Ureter (tissue), 1 donor: Measurements from ENCODE around the gene KIAA1217. TPM values are rescaled to one million over a fixed set of nuclear protein-coding genes. Genes with fewer than 3 reads are reported as not detected.

ENCODE experiments used
- DNase-seq: peaks from one replicate; pipeline ENCODE4 v3.0.0-alpha.2; 2020; ENCODE audit warnings: low spot score
- total RNA-seq: library from RNA; stranded (reverse); gene quantifications from one replicate; pipeline ENCODE4 v1.2.4, GENCODE V29; 2023
- donor health status: DM: yes; HTN: yes; CAD: no.

The KIAA1217 gene
- total RNA-seq, 1 donor from 2014 or later: 108 TPM

GRCh38 chr10:24396396-24396795, 187.5 kb downstream of the KIAA1217 start:
- no peak for DNase-seq

GRCh38 chr10:24397662-24398061, 188.7 kb downstream of the KIAA1217 start:
- DNase-seq: no peak

GRCh38 chr10:24404567-24404966, 195.6 kb downstream of the KIAA1217 start:
- DNase-seq: no peak

GRCh38 chr10:24405635-24406034, 196.7 kb downstream of the KIAA1217 start:
- DNase-seq: no peak

GRCh38 chr10:24406809-24407483, 198.0 kb downstream of the KIAA1217 start:
- no peak for DNase-seq

- DNase-seq: no peak
These were observed 199.0 kb downstream of the KIAA1217 start for GRCh38 chr10:24407928-24408327.

GRCh38 chr10:24408365-24408764, 199.4 kb downstream of the KIAA1217 start:
- DNase-seq: no peak

- DNase-seq: no peak
These were observed 205.7 kb downstream of the KIAA1217 start for GRCh38 chr10:24414597-24414996.

GRCh38 chr10:24415455-24416125, 206.7 kb downstream of the KIAA1217 start:
- peak; percentile 80 for DNase-seq

GRCh38 chr10:24416248-24416647, 207.3 kb downstream of the KIAA1217 start:
- DNase-seq: no peak

GRCh38 chr10:24417053-24417452, 208.1 kb downstream of the KIAA1217 start:
- DNase-seq: no peak

GRCh38 chr10:24418532-24418931, 209.6 kb downstream of the KIAA1217 start:
- no peak for DNase-seq

- DNase-seq: no peak
These were observed 210.1 kb downstream of the KIAA1217 start for GRCh38 chr10:24419066-24419465.

GRCh38 chr10:24425151-24425550, 216.2 kb downstream of the KIAA1217 start:
- DNase-seq: no peak

GRCh38 chr10:24427678-24428409, 218.9 kb downstream of the KIAA1217 start:
- no peak for DNase-seq

- DNase-seq: no peak
These were observed 219.5 kb downstream of the KIAA1217 start for GRCh38 chr10:24428410-24428782.

GRCh38 chr10:24430591-24430990, 221.7 kb downstream of the KIAA1217 start:
- DNase-seq: no peak

GRCh38 chr10:24432478-24433416, 223.8 kb downstream of the KIAA1217 start:
- no peak for DNase-seq

- no peak for DNase-seq
These were observed 224.8 kb downstream of the KIAA1217 start for GRCh38 chr10:24433705-24434104.

- no peak for DNase-seq
These were observed 226.0 kb downstream of the KIAA1217 start for GRCh38 chr10:24434961-24435360.

GRCh38 chr10:24435374-24435773, 226.4 kb downstream of the KIAA1217 start:
- no peak for DNase-seq

GRCh38 chr10:24437302-24437701, 228.4 kb downstream of the KIAA1217 start:
- no peak for DNase-seq
